HEK293 (cell line): Measurements from ENCODE around the gene NSMCE3.

ENCODE experiments used
- GLIS2 ChIP-seq: fragments of 450-650 bp; formaldehyde crosslinking; IDR thresholded peaks from 2 replicates; pipeline ENCODE4 v1.5.1; 2016; ENCODE audit warnings: missing biosample characterization, missing genetic modification characterization
- OVOL3 ChIP-seq: fragments of 450-650 bp; formaldehyde crosslinking; IDR thresholded peaks from 2 replicates; pipeline ENCODE4 v1.5.1; 2016; ENCODE audit warnings: missing biosample characterization, missing genetic modification characterization
- PRDM1 ChIP-seq: fragments of 450-650 bp; formaldehyde crosslinking; IDR thresholded peaks from 2 replicates; pipeline ENCODE4; 2016; ENCODE audit warnings: missing biosample characterization, missing genetic modification characterization
- PRDM10 ChIP-seq: fragments of 450-650 bp; formaldehyde crosslinking; IDR thresholded peaks from 2 replicates; pipeline ENCODE4 v1.5.1; 2016; ENCODE audit warnings: missing biosample characterization, missing genetic modification characterization
- PRDM4 ChIP-seq: fragments of 450-650 bp; formaldehyde crosslinking; IDR thresholded peaks from 2 replicates; pipeline ENCODE4 v1.5.1; 2017; ENCODE audit warnings: missing biosample characterization, missing genetic modification characterization
- RBAK ChIP-seq: fragments of 450-650 bp; formaldehyde crosslinking; IDR thresholded peaks from 2 replicates; pipeline ENCODE4 v1.5.1; 2016; ENCODE audit warnings: missing biosample characterization, missing genetic modification characterization
- YY2 ChIP-seq: fragments of 450-650 bp; formaldehyde crosslinking; IDR thresholded peaks from 2 replicates; pipeline ENCODE4 v1.5.1; 2016; ENCODE audit warnings: missing biosample characterization, missing genetic modification characterization
- ZBTB10 ChIP-seq: fragments of 450-650 bp; formaldehyde crosslinking; IDR thresholded peaks from 2 replicates; pipeline ENCODE4 v1.5.1; 2016; ENCODE audit warnings: missing biosample characterization, missing genetic modification characterization
- ZBTB17 ChIP-seq: fragments of 450-650 bp; formaldehyde crosslinking; IDR thresholded peaks from 2 replicates; pipeline ENCODE4 v1.5.1; 2016; ENCODE audit warnings: missing biosample characterization, missing genetic modification characterization
- ZBTB20 ChIP-seq: fragments of 450-650 bp; formaldehyde crosslinking; IDR thresholded peaks from 2 replicates; pipeline ENCODE4 v1.5.1; 2016; ENCODE audit warnings: missing biosample characterization, missing genetic modification characterization
- ZBTB21 ChIP-seq: fragments of 450-650 bp; formaldehyde crosslinking; IDR thresholded peaks from 2 replicates; pipeline ENCODE4 v1.5.1; 2017; ENCODE audit warnings: missing biosample characterization, missing genetic modification characterization
- ZBTB8A ChIP-seq: fragments of 450-650 bp; formaldehyde crosslinking; IDR thresholded peaks from 2 replicates; pipeline ENCODE4 v1.5.1; 2016; ENCODE audit warnings: missing biosample characterization, missing genetic modification characterization
- ZNF19 ChIP-seq: fragments of 450-650 bp; formaldehyde crosslinking; IDR thresholded peaks from 2 replicates; pipeline ENCODE4; 2016; ENCODE audit warnings: missing biosample characterization, missing genetic modification characterization, low read depth
- ZNF239 ChIP-seq: fragments of 450-650 bp; formaldehyde crosslinking; IDR thresholded peaks from 2 replicates; pipeline ENCODE4 v1.5.1; 2016; ENCODE audit warnings: missing biosample characterization, missing genetic modification characterization
- ZNF24 ChIP-seq: fragments of 450-650 bp; formaldehyde crosslinking; IDR thresholded peaks from 2 replicates; pipeline ENCODE4 v1.5.1; 2016; ENCODE audit warnings: missing biosample characterization, missing genetic modification characterization
- ZNF341 ChIP-seq: fragments of 450-650 bp; formaldehyde crosslinking; IDR thresholded peaks from 2 replicates; pipeline ENCODE4; 2016; ENCODE audit warnings: low read depth, missing biosample characterization, missing genetic modification characterization
- ZNF501 ChIP-seq: fragments of 450-650 bp; formaldehyde crosslinking; IDR thresholded peaks from 2 replicates; pipeline ENCODE4 v1.5.1; 2016; ENCODE audit warnings: missing biosample characterization, missing genetic modification characterization
- ZNF521 ChIP-seq: fragments of 450-650 bp; formaldehyde crosslinking; IDR thresholded peaks from 2 replicates; pipeline ENCODE4 v1.5.1; 2017; ENCODE audit warnings: missing biosample characterization, mild to moderate bottlenecking, missing genetic modification characterization
- ZNF530 ChIP-seq: fragments of 450-650 bp; formaldehyde crosslinking; IDR thresholded peaks from 2 replicates; pipeline ENCODE4 v1.5.1; 2016; ENCODE audit warnings: low read depth, missing biosample characterization, missing genetic modification characterization
- ZNF560 ChIP-seq: fragments of 450-650 bp; formaldehyde crosslinking; IDR thresholded peaks from 2 replicates; pipeline ENCODE4 v1.5.1; 2017; ENCODE audit warnings: missing biosample characterization, missing genetic modification characterization, borderline replicate concordance
- ZNF561 ChIP-seq: fragments of 450-650 bp; IDR thresholded peaks from 2 replicates; pipeline ENCODE4 v1.5.1; 2018; ENCODE audit warnings: missing biosample characterization, missing genetic modification characterization, borderline replicate concordance
- ZNF596 ChIP-seq: fragments of 450-650 bp; IDR thresholded peaks from 2 replicates; pipeline ENCODE4 v1.5.0; 2018; ENCODE audit warnings: missing biosample characterization, mild to moderate bottlenecking, missing genetic modification characterization, moderate library complexity
- ZNF600 ChIP-seq: fragments of 450-650 bp; formaldehyde crosslinking; IDR thresholded peaks from 2 replicates; pipeline ENCODE4 v1.5.1; 2016; ENCODE audit warnings: missing biosample characterization, missing genetic modification characterization
- ZNF610 ChIP-seq: fragments of 450-650 bp; formaldehyde crosslinking; IDR thresholded peaks from 2 replicates; pipeline ENCODE4 v1.5.1; 2016; ENCODE audit warnings: missing biosample characterization, missing genetic modification characterization, borderline replicate concordance
- ZNF624 ChIP-seq: fragments of 450-650 bp; formaldehyde crosslinking; IDR thresholded peaks from 2 replicates; pipeline ENCODE4 v1.5.1; 2017; ENCODE audit warnings: missing biosample characterization, missing genetic modification characterization
- ZNF654 ChIP-seq: fragments of 450-650 bp; formaldehyde crosslinking; IDR thresholded peaks from 2 replicates; pipeline ENCODE4 v1.5.1; 2016; ENCODE audit warnings: low read depth, missing biosample characterization, missing genetic modification characterization
- ZNF660 ChIP-seq: fragments of 450-650 bp; IDR thresholded peaks from 2 replicates; pipeline ENCODE4 v1.5.1; 2018; ENCODE audit warnings: missing biosample characterization, mild to moderate bottlenecking, missing genetic modification characterization
- ZNF76 ChIP-seq: fragments of 450-650 bp; formaldehyde crosslinking; IDR thresholded peaks from 2 replicates; pipeline ENCODE4; 2016; ENCODE audit warnings: low read depth, missing biosample characterization, missing genetic modification characterization, borderline replicate concordance
- ZNF792 ChIP-seq: fragments of 450-650 bp; formaldehyde crosslinking; IDR thresholded peaks from 2 replicates; pipeline ENCODE4 v1.5.1; 2016; ENCODE audit warnings: missing biosample characterization, missing genetic modification characterization
- ZSCAN4 ChIP-seq: fragments of 450-650 bp; formaldehyde crosslinking; IDR thresholded peaks from 2 replicates; pipeline ENCODE4 v1.5.1; 2017; ENCODE audit warnings: missing biosample characterization, missing genetic modification characterization
- TF ChIP-seq, protein P1 (sequence below): fragments of 450-650 bp; formaldehyde crosslinking; IDR thresholded peaks from 2 replicates; pipeline ENCODE4 v1.5.1; 2016; ENCODE audit warnings: missing biosample characterization, missing genetic modification characterization

NSMCE3 gene

DNA sequence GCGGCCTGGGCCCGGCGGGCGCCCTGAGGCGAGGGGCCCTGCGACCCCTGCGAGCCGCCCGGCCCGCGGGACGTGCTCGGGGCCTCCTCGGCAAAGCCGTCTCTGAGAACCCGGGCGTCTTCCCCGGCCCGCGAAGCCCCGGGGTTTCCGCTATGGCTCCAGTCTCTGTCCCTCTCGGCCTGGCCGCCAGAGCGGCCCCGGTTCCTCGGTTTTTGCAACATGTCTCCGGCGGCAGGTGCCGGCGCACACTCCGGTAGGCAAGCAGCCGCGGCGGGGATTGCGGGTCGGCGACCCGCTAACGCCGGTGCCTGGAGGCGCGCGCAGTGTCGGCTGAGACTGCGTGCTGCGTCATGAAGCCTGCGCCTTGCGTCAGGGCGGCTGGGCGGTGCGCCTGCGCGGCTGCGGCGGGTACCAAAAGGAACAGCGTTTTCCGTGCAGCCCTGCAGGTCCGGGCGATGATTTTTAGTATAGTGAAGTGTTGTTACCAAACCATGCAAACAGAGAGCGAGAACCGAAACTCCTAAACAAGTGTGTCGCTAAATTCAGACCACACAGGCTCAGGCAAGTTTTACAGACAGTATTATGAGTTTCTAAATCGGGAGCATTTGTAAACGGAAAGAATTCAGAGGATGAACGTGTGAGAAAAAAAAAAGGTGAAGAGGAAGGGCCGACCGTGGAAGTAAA, at the start of gene NSMCE3 (continued):
- no peak for TF ChIP-seq ZBTB10 (tag by site-specific recombination)
- TF ChIP-seq ZNF530 (tag by site-specific recombination), result no peak
- TF ChIP-seq ZSCAN4, result no peak
- no peak for TF ChIP-seq ZNF501 (tag by site-specific recombination)
- no peak for TF ChIP-seq RBAK (tag by site-specific recombination)
- TF ChIP-seq, protein P1, sequence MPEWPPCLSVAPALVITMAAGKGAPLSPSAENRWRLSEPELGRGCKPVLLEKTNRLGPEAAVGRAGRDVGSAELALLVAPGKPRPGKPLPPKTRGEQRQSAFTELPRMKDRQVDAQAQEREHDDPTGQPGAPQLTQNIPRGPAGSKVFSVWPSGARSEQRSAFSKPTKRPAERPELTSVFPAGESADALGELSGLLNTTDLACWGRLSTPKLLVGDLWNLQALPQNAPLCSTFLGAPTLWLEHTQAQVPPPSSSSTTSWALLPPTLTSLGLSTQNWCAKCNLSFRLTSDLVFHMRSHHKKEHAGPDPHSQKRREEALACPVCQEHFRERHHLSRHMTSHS (tag by site-specific recombination), result no peak
- TF ChIP-seq ZNF624, result no peak
- TF ChIP-seq ZBTB21 (tag by site-specific recombination), result peak; percentile 78
- TF ChIP-seq YY2 (tag by site-specific recombination), result no peak
- no peak for TF ChIP-seq ZNF19 (tag by site-specific recombination)
- TF ChIP-seq ZBTB8A (tag by site-specific recombination), result peak; percentile 70
- TF ChIP-seq ZNF596 (tag by site-specific recombination), result no peak
- TF ChIP-seq ZBTB20 (tag by site-specific recombination), result peak; percentile 44; the same call in 1 of the 2 replicates
- no peak for TF ChIP-seq ZNF560
- TF ChIP-seq ZNF521 (tag by site-specific recombination), result no peak
- no peak for TF ChIP-seq ZNF660 (tag by site-specific recombination)
- TF ChIP-seq ZNF341 (tag by site-specific recombination), result peak; percentile 93
- TF ChIP-seq ZNF654 (tag by site-specific recombination), result no peak
- no peak; the same call in 1 of the 2 replicates for TF ChIP-seq ZNF561 (tag by site-specific recombination)
- TF ChIP-seq PRDM1 (tag by site-specific recombination), result no peak
- TF ChIP-seq ZNF610, result no peak
- TF ChIP-seq PRDM10, result peak; percentile 40; the same call in 1 of the 2 replicates
- 0 out of 2 replicates have a peak, but pooled peaks have one; percentile 30 for TF ChIP-seq ZNF600 (tag by site-specific recombination)
- no peak for TF ChIP-seq PRDM4
- no peak for TF ChIP-seq ZNF24 (tag by site-specific recombination)
- no peak for TF ChIP-seq ZNF239 (tag by site-specific recombination)
- peak; percentile 11; the same call in 1 of the 2 replicates for TF ChIP-seq ZBTB17
- TF ChIP-seq GLIS2 (tag by site-specific recombination), result no peak
- no peak for TF ChIP-seq OVOL3 (tag by site-specific recombination)
- TF ChIP-seq ZNF792 (tag by site-specific recombination), result no peak
- no peak for TF ChIP-seq ZNF76 (tag by site-specific recombination)
